Measurements from ENCODE around the gene ACOX1. TPM values are rescaled to one million over a fixed set of nuclear protein-coding genes. Genes with fewer than 3 reads are reported as not detected.

Gene ACOX1
- total RNA-seq, result 66.0 TPM

DNA sequence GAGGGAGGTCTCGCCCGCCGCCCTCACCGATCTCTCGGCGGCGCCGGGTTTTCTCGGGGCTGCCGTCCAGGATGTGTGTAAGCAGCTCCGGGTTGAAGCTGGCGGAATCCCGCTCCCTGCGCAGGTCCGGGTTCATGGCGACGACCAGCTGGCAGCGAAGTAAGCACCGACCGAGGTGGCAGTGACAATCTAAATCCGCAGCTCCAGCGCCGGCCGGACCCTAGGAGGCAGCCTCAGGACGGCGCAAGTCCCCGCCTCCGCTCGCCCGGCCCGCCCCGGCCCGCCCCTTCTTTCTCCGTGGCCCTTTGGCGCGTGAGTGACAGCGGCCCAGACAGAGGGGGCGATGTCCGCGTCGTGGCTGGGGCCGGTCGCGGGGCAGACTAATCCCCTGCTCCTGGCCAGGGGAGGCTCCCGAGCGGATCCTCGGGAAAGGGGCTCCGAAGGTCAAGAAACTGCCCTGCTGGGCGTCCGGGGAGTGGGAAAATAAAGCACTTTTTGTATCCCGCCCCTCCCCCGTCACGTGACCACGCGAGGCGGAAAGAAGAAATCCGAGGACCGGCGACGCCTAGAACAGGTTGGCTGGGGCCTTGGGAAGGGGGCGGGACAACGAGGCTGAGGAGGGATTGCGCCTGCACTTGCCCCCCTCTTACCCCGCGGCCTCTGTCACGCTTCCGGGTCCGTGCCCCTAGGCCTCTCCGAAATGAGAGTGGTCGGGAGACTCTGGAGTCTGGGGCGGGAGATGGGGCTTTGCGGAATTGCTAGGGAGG lies at the start of gene ACOX1, which contains the start of gene TEN1:
ACOX1 (minus strand) TSS at position 229 of the 767 bp plus-strand sequence; CDS start at position 136, 93 bp downstream.
TEN1 (plus strand) TSS at position 303 of the 767 bp plus-strand sequence. CDS start 6,953 bp downstream, outside the sequence.
- ATAC-seq, result peak; percentile 92

DNA sequence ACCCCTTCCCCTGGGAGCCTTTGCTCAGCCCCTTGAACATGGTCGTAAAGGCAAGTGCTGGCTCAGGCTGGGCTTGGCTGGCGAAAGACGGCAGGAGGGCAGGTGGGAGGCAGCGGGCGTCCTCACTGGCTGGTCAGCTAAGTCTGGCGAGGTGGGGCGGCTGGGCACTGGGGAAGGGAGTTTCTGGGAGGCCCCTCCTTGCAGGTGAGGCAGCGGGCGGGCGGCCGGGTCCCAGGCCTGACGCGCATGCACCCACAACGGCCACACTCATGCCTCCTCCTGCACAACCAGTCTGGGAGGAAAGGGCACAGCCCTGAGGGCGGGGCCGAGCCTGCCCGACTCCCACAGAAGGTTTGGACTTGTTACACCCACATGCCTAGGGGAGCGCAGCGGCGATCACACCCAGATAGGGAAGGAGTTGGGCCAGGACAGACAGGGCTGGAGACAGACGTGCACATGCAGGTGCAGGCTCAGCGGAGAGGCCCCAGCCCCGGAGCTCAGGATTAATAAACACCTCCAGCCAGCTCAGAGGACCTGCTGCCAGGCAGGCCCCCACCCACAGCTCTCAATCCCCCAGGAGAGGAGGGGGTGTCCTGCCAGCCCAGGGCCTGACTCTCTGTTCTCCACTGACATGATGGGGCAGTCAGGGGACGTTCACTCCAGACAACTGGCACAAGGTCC lies 48.3 kb upstream of the ACOX1 start, which contains the start of gene EVPL:
EVPL (minus strand) TSS at position 148 of the 681 bp plus-strand sequence; CDS start at position 40, 108 bp downstream.
- ATAC-seq, result peak; percentile 92

DNA sequence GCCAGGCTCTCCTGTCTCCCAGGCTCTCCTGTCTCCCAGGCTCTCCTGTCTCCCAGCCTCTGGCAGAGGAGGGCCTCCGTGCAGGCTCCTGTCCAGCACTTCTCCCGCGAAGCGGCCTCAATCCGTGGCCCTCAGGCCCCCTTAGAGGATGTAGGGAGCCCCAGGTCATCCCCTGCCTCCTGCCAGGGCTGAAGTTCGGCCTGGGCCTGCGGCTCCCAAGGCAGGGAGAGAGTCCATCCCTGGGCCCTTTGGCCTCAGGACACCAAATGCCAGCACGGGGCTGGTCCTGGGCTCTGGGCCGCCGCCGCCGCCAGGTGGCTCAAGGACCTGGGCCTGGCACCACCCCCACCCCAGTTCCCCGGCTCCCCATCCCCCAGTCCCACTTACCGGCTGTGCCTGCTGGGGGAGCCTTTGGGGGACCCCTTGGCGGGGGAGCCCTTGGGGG lies 47.8 kb upstream of the ACOX1 start:
- peak; percentile 3 for ATAC-seq

DNA sequence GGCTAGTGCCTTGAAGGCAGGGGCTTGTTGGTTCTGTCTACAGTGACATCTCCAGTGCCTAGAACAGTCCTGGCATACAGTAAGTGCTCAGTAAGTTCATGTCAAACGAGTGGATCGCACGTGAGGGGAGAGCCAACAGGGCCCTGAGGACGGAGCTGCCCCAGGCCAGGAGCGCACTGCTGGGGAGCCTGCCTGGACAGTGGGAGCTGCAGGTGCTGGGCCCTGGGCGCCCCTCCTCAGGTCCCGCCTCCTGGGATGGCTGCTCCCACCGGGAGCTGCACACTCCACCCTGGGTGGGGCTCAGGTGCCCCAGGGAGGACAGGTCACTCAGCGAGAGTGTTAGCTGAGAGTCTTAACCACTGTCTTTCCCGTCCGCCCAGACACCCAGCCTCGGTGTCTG lies 46.3 kb upstream of the ACOX1 start:
- peak; percentile 40 for ATAC-seq

DNA sequence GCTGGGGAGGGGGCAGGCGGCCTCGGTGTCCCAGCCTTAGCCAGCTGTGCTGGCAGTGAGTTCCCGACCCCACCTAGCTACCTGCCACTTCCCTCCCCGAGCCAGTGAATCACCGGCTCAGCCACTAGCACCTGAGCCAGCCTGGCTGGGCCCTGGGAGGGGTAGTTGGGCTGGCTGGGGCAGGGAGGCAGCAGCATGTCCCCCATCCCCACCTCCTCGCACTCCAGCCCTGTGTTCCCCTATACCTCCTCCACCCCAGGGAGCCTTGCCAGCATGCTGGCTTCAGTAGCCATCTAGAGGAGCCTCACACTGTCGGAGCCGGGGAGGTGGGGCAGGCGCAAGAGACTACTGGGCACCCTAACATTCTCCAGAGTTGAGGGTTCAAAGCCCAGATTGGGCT lies 45.4 kb upstream of the ACOX1 start:
- ATAC-seq, result peak; percentile 34

DNA sequence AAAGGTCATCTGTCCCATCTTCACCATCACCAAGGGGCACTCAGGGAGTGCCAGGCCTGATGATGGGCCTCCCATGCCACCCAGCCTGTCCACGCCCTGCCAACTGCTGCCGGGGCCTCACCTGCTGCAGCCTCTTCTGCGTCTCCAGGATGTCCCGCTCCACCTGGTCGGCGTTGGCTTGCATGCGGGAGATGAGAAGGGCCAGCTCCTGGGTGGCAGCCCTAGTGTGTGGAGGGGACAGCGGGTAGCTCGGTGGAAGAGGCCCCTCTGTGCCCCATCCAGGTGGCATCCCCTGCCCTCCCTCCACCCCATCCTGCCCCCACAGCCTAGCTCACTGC lies 44.9 kb upstream of the ACOX1 start:
- no peak for ATAC-seq

DNA sequence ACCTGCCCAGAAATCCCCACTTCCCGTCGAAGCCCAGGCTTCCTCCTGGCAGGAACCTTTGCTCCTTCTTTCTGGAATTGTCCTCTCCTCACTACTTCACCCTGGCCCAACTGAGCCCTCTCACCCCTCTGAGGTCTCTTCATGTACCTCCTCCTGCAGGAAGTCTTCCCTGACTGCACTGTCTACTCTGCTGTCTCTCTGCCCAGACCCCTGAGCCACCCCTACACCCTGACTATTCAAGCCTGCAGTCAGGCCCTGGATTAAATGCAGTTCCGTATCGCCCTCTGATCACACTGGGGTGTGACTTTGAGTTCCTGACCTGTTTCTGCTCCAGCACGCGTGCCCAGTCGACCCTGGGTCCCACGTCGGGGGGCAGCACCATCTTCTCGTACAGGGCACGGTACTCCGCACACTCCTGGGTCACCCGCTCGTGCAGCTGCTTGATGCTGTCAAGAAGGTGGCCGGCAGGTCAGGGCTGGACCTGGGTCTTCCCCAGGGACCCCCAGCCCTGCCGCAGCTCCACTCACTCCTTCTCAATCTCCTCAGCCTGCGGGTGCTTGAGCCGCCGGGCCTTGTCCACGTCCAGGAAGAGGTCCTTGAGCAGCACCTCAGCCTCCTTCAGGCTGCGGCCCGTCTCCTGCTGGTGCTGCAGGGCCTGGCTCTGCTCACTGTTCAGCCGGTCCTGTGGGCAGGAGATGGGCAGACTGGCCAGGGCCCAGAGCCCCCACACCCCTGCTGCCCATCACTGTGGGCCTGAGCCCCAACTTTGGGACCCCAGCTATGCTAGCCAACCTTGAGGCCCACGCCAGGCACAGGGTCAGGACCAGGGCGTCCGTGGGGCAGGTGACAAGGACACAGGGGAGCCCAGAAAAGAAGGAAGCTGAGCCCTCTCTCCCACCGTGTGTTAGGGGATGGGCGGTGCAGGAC lies 44.3 kb upstream of the ACOX1 start:
- no peak for ATAC-seq

DNA sequence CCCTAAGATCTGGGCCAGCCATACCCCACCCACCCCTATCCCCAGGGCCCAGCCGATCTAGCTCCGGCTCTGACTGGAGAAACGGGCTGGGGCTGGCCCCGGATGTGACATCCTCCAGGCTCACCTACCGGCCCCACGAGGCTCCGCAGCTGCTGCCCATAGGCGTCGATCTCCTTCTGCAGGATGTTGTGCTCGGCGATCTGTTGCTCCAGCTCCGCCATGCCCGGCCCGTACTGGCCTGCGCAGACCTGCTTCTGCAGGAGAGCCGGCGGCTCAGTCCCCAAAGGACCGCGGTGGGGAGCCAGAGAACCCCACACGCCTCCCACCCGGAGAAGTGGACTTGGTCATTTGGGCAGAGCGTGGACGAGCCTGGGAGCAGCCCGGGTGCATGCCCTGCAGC lies 43.3 kb upstream of the ACOX1 start:
- no peak for ATAC-seq

DNA sequence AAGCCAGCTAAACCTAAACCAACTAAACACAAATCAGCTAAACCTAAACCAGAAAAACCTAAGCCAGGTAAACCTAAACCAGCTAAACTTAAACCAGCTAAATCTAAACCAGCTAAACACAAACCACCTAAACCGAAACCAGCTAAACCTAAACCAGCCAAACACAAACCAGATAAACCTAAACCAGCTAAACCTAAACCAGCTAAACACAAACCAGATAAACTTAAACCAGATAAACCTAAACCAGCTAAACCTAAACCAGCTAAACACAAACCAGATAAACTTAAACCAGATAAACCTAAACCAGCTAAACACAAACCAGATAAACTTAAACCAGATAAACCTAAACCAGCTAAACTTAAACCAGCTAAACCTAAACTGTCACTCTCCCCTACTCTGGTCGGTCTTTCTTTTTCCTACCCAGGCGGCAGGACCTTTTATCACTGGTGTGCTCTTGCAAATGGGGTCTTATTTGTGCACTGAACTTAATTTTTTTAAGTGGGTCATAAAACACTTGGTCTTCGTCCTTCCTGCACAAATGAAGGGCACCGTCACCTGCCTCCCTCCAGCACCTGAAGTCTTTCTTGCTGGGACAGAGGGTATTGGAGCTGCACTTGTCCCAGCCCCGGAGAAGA lies 41.0 kb upstream of the ACOX1 start:
- no peak for ATAC-seq

DNA sequence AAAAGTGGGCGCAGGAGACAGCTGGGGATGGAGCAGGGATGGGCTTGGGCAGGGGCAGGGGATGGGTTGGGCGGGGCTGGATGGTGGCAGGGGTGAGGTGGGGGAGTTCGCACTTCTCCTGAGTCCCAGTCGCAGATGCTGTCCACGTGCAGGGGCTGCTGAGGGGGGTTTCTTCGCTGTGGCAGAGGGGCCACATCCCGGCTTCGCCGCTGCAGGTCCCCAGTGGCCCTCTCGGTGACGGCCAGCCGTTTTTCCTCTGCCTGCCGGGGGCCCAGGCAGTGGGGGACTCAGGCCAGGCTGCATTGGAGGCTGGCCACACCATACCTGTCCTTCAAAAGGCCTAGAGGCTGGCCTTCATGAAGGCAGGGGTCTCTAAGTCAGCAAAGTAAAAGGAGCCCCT lies 39.8 kb upstream of the ACOX1 start:
- ATAC-seq, result no peak

DNA sequence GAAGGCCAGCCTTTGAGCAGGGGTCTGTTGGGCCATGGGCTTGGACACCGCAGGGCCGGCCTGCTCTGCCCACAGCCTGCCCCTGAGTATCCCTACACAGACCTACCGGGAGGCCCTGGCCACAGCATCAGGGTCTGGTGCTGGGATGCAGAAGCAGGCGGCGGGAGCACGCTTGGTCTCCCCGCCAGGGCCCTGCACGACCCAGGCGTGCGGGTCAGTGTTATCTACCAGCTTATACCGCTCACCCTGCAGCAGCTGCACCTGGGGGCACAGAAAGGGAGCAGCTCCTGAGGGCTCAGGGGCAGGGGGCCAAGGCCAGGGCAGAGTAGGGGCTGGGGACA lies 39.3 kb upstream of the ACOX1 start:
- no peak for ATAC-seq

DNA sequence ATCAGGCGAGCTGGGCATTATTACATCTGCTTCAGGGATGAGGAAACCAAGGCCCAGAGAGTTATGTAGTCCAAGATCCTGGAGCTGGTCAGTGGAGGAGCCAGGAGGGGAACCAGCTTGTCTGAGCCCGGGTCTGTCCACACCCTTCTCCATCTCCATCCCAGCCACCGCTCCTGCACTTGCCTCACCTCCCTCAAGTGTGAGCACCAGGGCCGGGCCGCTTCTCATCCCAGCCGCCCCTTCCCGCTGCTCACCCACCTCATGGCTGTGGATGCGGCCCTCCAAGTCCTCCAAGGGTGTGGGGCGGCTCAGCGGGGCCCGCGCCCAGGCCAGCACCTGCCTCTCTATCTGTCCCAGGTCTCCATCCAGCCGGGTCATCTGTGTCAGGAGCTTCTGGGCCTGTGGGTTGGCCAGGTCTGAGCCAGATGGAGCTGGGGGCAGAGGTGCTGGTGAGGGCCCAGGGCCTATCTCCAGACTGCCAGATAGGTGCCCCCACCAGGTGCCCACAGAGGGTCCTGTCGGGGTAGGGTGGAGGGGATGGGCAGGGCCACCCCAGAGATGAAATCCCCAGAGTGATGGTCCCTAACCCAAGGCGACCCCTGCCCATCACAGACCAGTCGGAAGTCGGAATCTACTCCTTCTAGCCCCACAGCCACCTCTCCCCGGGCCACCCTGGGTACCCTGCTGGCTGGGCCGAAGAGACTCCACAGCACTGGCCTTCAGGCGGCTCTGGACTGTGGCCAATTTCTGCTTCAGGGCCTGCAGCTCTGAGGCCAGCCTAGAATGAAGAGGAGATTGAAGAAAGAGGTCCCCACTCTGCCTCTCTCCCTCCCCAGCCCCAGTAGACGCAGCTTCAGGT lies 38.7 kb upstream of the ACOX1 start:
- ATAC-seq, result no peak

DNA sequence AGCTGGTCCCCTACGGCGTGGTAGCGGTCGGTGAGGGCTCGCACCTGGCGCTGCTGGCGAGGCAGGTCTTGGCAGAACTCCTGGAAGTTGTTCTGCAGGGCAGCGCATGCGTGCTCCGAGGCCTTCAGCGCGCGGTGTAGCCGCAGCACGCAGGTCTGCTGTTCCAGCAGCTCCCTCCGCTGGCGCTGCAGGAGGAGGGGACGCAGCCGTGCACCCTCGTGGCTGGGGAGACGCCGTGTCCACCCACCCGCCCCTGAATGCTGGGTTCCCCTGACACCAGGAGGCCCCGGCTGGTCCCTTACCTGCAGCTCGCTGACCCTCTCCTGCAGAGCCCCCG lies 35.9 kb upstream of the ACOX1 start:
- ATAC-seq, result no peak

DNA sequence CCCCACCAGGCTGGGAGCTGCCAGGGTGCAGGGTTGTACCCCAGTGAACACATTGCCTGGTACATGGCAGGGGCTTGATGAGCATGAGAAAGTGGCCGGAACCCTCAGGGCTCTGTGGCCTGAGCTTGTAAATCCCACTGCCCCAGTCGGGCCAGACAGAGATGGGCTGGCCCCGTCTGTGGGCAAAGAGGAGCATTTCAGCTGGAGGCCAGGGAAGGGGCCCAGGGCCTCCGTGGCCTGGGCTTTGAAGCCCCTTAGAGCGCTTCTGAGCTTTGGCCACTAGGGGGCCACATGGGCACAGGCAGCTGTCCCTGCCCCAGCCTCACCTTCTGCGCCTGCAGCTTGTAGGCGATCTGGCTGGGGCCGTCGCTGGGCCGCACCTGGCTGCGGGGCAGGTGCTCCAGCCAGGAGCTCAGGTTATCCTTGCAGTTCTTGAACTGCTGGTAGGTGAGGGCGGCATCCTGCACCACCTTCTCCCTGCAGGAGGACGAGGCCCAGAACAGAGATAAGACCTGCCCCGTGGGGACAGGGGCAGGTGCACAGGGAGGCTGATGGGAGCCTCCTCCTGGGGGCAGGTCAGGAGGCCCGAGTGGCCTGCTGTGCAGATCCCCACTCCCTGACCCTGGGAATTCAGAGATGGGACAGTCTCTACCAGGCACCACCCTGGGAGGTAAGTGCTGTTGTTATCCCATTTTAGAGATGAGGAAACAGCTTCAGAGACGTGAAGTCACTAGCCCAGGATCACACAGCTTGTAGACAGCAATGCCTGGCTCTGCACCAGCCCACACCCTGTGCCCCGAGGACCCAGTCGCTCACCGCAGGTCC lies 35.3 kb upstream of the ACOX1 start:
- ATAC-seq, result peak; percentile 71

DNA sequence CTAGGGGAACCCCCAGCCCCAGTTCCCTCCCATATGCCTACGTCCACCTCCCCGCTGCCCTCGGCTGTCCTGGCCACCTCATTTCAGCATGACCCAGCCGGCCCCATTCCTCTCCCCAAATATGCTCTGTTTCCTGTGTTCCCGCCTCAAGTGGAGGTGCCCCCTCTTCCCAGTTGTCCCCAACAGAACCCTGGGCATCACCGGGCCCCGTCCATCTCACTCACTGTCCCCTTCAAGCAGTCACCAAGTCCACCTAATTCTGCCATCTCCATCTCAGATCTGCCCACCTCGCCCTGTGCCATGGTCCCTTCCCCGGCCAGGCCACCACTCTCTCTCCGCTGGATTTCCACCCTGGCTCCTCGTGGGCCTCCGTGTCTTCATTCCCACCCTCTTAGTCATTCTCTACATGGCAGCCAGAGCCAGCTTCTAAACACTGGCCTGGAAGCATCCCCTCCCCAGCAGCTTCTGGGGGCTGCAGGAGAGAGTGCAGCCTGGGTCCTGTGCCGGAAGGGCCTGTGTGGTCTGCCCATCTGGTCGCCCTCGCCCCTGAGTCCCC lies 34.5 kb upstream of the ACOX1 start:
- no peak for ATAC-seq

DNA sequence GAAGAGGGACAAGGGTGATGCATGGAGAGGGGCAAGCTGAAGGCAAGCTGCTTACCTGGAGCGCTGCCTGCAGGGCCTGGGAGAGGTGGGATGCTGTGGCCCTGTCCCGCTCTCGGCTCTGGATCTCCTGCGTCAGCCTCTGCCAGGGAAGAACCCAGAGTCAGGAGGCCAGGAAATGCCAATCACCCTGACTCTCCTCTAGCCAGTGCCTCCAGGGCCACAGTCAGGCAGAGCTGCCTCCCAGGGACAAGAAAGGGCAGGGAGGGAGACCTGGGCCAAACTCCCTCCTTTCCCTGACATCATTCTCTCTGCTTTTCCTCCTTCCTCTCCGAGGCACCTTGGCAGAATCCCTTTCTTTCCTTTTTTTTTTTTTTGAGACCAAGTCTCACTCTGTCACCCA lies 33.0 kb upstream of the ACOX1 start:
- ATAC-seq, result no peak

DNA sequence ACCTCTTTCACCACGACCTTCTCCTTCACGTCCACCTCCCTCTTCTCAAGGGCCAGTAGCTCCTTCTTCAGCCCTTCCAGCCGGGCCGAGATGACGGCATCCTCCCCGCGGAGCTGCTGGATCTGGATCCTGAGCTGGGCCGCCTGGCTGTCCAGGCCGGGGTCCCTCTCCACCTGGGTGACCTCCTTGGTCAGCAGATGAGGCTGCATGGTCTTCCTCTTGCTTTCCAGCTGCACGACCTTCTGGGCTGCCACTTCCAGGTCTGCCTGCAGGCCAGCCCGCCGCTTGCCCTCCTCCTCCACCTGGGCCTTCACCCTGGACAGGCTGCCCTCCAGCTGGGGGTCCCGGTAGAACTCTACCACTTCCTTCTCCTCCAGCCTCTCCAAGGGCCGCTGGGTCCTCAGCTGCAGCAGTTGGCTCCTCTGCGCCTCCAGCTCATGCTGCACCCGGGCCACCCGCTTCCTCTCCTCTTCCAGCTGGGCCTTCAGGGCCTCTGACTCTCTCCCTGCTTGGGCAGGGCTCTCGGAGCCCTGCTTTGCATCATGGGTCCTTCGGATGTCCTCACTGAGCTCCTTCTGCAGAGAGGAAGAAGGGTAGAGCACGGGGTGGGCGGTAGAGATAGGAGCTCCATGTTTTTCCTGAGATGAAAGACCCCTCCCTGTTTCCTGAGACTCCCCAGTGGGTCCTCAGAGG lies 31.1 kb upstream of the ACOX1 start:
- no peak for ATAC-seq

DNA sequence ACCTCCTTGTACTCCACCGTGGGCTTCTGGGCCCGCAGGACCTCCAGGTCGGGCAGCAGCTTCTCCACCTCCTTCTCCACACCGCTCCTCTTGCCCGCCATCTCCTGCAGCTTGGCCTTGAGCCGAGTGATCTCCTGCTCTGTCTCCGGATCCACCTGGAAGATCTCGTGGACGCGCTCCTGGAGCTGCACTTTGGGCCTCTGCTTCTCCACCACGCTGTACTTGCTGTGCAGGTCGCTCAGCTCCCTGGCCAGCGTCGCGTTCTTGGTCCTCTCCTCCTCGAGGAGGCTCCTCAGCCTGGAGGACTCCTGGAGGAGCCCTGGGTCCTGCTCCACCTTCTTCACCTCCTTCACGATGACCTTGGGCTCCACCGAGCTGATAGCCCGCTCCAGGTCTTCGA lies 30.5 kb upstream of the ACOX1 start:
- no peak for ATAC-seq

DNA sequence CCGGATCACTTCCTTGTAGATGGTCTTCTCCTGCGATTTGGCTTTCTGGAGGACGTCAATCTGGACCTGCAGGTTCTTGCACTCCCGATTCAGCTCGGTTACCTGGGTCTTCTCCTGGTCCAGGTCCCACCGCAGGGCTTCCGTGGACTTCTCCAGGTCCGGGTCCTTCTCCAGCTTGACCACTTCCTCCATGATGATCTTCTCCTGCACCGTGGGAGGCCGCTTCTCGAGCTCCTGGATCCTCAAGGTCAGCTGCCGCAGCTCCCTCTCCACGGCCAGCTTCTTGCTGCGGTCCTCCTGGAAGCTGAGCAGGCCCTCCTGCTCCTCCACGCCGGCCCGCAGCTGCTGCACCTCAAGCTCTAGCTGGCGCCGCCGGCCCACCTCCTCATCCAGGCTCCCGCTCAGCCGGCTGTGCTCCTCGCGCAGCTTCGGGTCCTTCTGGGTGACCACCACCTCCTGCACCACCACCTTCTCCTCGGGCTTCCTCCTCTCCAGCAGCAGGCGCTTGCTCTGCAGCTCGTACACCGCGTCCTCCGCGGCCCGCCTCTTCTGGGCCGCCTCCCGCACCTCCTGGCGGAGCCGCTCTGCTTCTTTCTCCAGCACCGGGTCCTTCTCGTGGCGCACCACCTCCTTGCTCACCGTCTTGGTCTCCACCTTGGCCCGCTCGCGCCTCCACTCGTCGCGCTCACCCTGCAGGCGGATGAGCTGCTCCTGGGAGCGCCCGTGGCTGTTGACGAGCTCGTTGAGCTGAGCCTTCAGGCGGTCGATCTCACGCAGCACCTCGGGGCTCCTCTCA lies 29.9 kb upstream of the ACOX1 start:
- ATAC-seq, result no peak
